HepG2 (cell line): ENCODE data around the gene NYNRIN. TPM values are rescaled to one million over a fixed set of nuclear protein-coding genes. Genes with fewer than 3 reads are reported as not detected.

Source experiments
- ATAC-seq: fragments of 200-7000 bp; cut with Tn5 transposase; 3 replicates; pipeline ENCODE4 v1.9.1; 2020; ENCODE audit warnings: mild to moderate bottlenecking, moderate library complexity
- BruUV-seq: library from RNA; stranded (reverse); fragments of 400-500 nt; replicated peaks from 2 replicates; lab custom pipeline; 2021; lab: Mats Ljungman, UMichigan
- CTCF ChIA-PET: fragments of 300-600 bp; formaldehyde crosslinking; extraction: SDS; loops from one replicate; lab custom pipeline; 2021; ENCODE audit warnings: low total read pairs, inconsistent platforms, low intra/inter-chr PET ratio; lab: Yijun Ruan, JAX
- POLR2A ChIA-PET: fragments of 350-600 bp; sonication (Branson Sonifier 250); formaldehyde crosslinking; loops from one replicate; lab custom pipeline; 2020; ENCODE audit warnings: antibody characterized with exemption, inconsistent platforms; lab: Yijun Ruan, JAX
- DNase-seq: peaks from one replicate; pipeline ENCODE4 v3.0.0-alpha.2; 2015; ENCODE audit warnings: low spot score
- FAIRE-seq: peaks from 3 replicates; lab custom pipeline; 2011; peaks lifted over from hg19 to GRCh38; lab: Jason Lieb, UNC
- H2AFZ ChIP-seq: one replicate; pipeline ENCODE4 v1.6.1; 2011; ENCODE audit warnings: low read length, inconsistent platforms
- H3K27ac ChIP-seq: fragments of 300-600 bp; 3 replicates; pipeline ENCODE4 v1.8.0; 2011; ENCODE audit warnings: mixed run types, mild to moderate bottlenecking, mixed read lengths, low read length, inconsistent platforms; ENCODE audit not compliant: insufficient read depth; ENCODE audit errors: extremely low read length
- H3K27me3 ChIP-seq, 2 experiments: fragments of 200-600 bp in 1 of 2; 2 replicates in 1 of 2; 3 replicates in 1 of 2; pipeline versions ENCODE4 v1.6.0 to v1.8.0; 2011; ENCODE audit warnings: low read length in 2 of 2, mild to moderate bottlenecking in 2 of 2, moderate library complexity in 2 of 2, inconsistent platforms in 1 of 2; ENCODE audit not compliant: insufficient read depth in 2 of 2, control insufficient read depth in 1 of 2
- H3K36me3 ChIP-seq, 2 experiments: fragments of 200-600 bp in 1 of 2; replicated peaks in 1 of 2; 2 replicates in 1 of 2; 3 replicates in 1 of 2; pipeline versions ENCODE4 v1.5.1 to v1.8.0; 2011; ENCODE audit warnings: low read length in 2 of 2, inconsistent platforms in 1 of 2; ENCODE audit not compliant: insufficient read depth in 2 of 2, control insufficient read depth in 1 of 2
- H3K4me1 ChIP-seq: 2 replicates; pipeline ENCODE4 v1.5.1; 2012; ENCODE audit warnings: low read length, inconsistent platforms; ENCODE audit not compliant: insufficient read depth
- H3K4me2 ChIP-seq: 2 replicates; pipeline ENCODE4 v1.6.0; 2011; ENCODE audit warnings: low read depth, low read length, inconsistent platforms
- H3K4me3 ChIP-seq, 3 experiments: fragments of 200-600 bp in 1 of 3; sonication (generic), shearing (Covaris generic) in 1 of 3; replicated peaks in 1 of 3; 2 replicates each; pipeline ENCODE4 v1.5.1; 2011 to 2016; ENCODE audit warnings: low read length in 3 of 3, inconsistent platforms in 2 of 3, low read depth in 2 of 3, mild to moderate bottlenecking in 2 of 3, control low read depth in 1 of 3, mixed read lengths in 1 of 3; ENCODE audit not compliant: insufficient read depth in 1 of 3
- H3K79me2 ChIP-seq: one replicate; pipeline ENCODE4 v1.6.1; 2011; ENCODE audit warnings: low read length, inconsistent platforms; ENCODE audit not compliant: insufficient read depth
- H3K9ac ChIP-seq: 2 replicates; pipeline ENCODE4 v1.6.0; 2011; ENCODE audit warnings: mild to moderate bottlenecking, low read depth, low read length, inconsistent platforms; ENCODE audit not compliant: insufficient read depth
- H3K9me3 ChIP-seq: 2 replicates; pipeline ENCODE4 v1.5.1; 2012; ENCODE audit warnings: mild to moderate bottlenecking, low read length
- H4K20me1 ChIP-seq: 2 replicates; pipeline ENCODE4 v1.6.0; 2011; ENCODE audit warnings: inconsistent platforms, mild to moderate bottlenecking, low read length, moderate library complexity; ENCODE audit not compliant: insufficient read depth
- ARNTL ChIP-seq: sonication (generic); formaldehyde crosslinking; IDR thresholded peaks from 2 replicates; pipeline ENCODE4 v1.4.0; 2020; ENCODE audit warnings: mild to moderate bottlenecking, missing genetic modification reagents
- KDM4B ChIP-seq: sonication (generic); formaldehyde crosslinking; IDR thresholded peaks from 2 replicates; pipeline ENCODE4 v1.4.0; 2020; ENCODE audit warnings: missing genetic modification reagents
- MEIS2 ChIP-seq: sonication (generic); formaldehyde crosslinking; IDR thresholded peaks from 2 replicates; pipeline ENCODE4 v1.9.0; 2021; ENCODE audit warnings: mild to moderate bottlenecking, missing genetic modification reagents
- NCOA1 ChIP-seq: sonication (generic); formaldehyde crosslinking; IDR thresholded peaks from 2 replicates; pipeline ENCODE4 v1.9.0; 2021; ENCODE audit warnings: missing genetic modification reagents
- NPAS2 ChIP-seq: sonication (generic); formaldehyde crosslinking; IDR thresholded peaks from 2 replicates; pipeline ENCODE4 v1.8.0; 2022; ENCODE audit warnings: mild to moderate bottlenecking, missing genetic modification reagents, borderline replicate concordance
- PBX2 ChIP-seq: IDR thresholded peaks from 2 replicates; pipeline ENCODE4 v1.6.1; 2016; ENCODE audit warnings: control low read depth
- PPARG ChIP-seq: conservative IDR thresholded peaks from 2 replicates; pipeline ENCODE4 v1.6.1; 2016; ENCODE audit warnings: missing biosample characterization, missing genetic modification reagents
- THYN1 ChIP-seq: sonication (generic); formaldehyde crosslinking; IDR thresholded peaks from 2 replicates; pipeline ENCODE4 v1.8.1; 2023; ENCODE audit warnings: low read depth, mild to moderate bottlenecking, moderate library complexity, missing genetic modification reagents, borderline replicate concordance
- ZBTB1 ChIP-seq: sonication (generic); formaldehyde crosslinking; IDR thresholded peaks from 2 replicates; pipeline ENCODE4 v1.4.0; 2020; ENCODE audit warnings: missing genetic modification reagents, borderline replicate concordance
- ZNF761 ChIP-seq: sonication (generic); formaldehyde crosslinking; conservative IDR thresholded peaks from 2 replicates; pipeline ENCODE4 v1.4.0; 2020; ENCODE audit warnings: mild to moderate bottlenecking, missing genetic modification reagents
- WGBS: methylation state at CpG from one replicate; pipeline ENCODE4 v1.1.6; 2017; ENCODE audit warnings: low lambda C conversion rate; 5-methylcytosine and 5-hydroxymethylcytosine counted together
- in situ Hi-C: cut with HindIII; loops from 2 replicates; pipeline ENCODE4 v1.10.0; 2017; ENCODE audit warnings: low pct_unique_long_range_greater_than_20kb; ENCODE audit not compliant: extremely low pct_ligation_motif_present
- intact Hi-C: fragments of 100-400 bp; cut with micrococcal nuclease; formaldehyde crosslinking; loops from one replicate; pipeline ENCODE4 v1.10.0; 2022; ENCODE audit not compliant: unreplicated experiment
- polyA plus RNA-seq, 8 experiments: library from polyadenylated mRNA; depleted of rRNA in 3 of 8; stranded (reverse) in 7 of 8; unstranded in 1 of 8; fragments of >200 nt; fragmentation: Illumina TruSeq in 4 of 8; extraction: Trizol in 4 of 8; gene quantifications; 2 replicates each; pipeline versions ENCODE4 v1.2.1 to v1.2.3, GENCODE V29; 2011 to 2016; ENCODE audit warnings: low read depth in 4 of 8, missing spikeins in 1 of 8, mixed read lengths in 1 of 8; ENCODE audit not compliant: insufficient read depth in 1 of 8
- total RNA-seq, 5 experiments: library from RNA; depleted of rRNA; stranded (reverse); fragments of >200 nt; fragmentation: Illumina TruSeq; extraction: Trizol; gene quantifications; 2 replicates each; pipeline ENCODE4 v1.2.3, GENCODE V29; 2016; ENCODE audit warnings: low read depth in 1 of 5
- TF ChIP-seq, protein P1 (sequence below): sonication (generic); formaldehyde crosslinking; IDR thresholded peaks from 2 replicates; pipeline ENCODE4 v1.4.0; 2020; ENCODE audit warnings: mild to moderate bottlenecking, missing genetic modification reagents
- TF ChIP-seq, protein P2 (sequence below): IDR thresholded peaks from 2 replicates; pipeline ENCODE4 v1.6.1; 2016; ENCODE audit warnings: missing genetic modification reagents, missing compliant biosample characterization
- TF ChIP-seq, protein P3 (sequence below): sonication (generic); formaldehyde crosslinking; IDR thresholded peaks from 2 replicates; pipeline ENCODE4 v1.4.0; 2020; ENCODE audit warnings: low read depth, missing genetic modification reagents

The NYNRIN gene
- total and polyA plus RNA-seq, 2 of the 13 experiments (the other 11 are each of a cell fraction or from before 2014, with no cell fraction given): 0.63 to 1.1 TPM

DNA sequence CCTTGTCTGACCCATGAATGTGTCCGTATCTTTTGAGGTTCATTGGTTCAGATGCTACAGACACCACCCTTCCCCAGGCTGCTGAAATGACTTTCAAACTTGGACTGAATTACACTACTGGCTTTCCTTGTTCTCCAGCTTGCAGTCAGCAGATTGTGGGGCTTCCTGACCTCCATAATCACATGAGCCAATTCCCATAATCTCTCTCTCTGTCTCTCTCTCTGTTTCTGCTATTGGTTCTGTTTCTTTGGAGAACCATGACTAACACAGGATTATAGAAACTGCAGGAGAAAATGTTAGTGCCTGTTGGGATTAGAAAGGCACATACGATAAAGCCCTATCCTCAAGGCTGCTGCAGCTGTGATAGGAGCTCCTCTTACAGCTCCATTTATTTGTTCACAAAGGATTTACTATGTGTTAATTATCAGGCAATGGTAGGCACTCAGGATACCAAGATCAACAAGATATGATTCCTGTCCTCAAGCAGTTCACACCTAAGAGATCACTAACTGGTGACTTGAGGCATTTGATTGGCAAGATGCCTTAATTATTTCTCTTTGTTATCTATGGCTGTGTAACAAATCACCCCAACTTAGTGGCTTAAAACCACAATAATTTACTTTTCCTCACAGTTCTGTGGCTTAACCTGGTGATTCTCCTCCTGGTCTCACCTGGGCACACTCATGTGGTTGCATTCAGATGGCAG is 10.2 kb upstream of the NYNRIN start:
- peaks cover 4 to 19% of the 10 kb centered on the region in 2 experiments; a peak in 3 of 5 replicates for H3K27me3 ChIP-seq
- intact Hi-C loops: no loop called here
- TF ChIP-seq NPAS2 (CRISPR knock-in tag) (no peak), MEIS2 (CRISPR knock-in tag) (no peak), ARNTL (CRISPR knock-in tag) (no peak), PPARG (CRISPR knock-in tag) (no peak), PBX2 (no peak), NCOA1 (CRISPR knock-in tag) (no peak), KDM4B (CRISPR knock-in tag) (no peak), ZNF761 (no peak), THYN1 (CRISPR knock-in tag) (no peak), ZBTB1 (no peak)
- TF ChIP-seq, protein P1, sequence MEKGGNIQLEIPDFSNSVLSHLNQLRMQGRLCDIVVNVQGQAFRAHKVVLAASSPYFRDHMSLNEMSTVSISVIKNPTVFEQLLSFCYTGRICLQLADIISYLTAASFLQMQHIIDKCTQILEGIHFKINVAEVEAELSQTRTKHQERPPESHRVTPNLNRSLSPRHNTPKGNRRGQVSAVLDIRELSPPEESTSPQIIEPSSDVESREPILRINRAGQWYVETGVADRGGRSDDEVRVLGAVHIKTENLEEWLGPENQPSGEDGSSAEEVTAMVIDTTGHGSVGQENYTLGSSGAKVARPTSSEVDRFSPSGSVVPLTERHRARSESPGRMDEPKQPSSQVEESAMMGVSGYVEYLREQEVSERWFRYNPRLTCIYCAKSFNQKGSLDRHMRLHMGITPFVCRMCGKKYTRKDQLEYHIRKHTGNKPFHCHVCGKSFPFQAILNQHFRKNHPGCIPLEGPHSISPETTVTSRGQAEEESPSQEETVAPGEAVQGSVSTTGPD (CRISPR knock-in tag): no peak
- TF ChIP-seq, protein P2, sequence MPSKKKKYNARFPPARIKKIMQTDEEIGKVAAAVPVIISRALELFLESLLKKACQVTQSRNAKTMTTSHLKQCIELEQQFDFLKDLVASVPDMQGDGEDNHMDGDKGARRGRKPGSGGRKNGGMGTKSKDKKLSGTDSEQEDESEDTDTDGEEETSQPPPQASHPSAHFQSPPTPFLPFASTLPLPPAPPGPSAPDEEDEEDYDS (CRISPR knock-in tag): no peak
- TF ChIP-seq, protein P3, sequence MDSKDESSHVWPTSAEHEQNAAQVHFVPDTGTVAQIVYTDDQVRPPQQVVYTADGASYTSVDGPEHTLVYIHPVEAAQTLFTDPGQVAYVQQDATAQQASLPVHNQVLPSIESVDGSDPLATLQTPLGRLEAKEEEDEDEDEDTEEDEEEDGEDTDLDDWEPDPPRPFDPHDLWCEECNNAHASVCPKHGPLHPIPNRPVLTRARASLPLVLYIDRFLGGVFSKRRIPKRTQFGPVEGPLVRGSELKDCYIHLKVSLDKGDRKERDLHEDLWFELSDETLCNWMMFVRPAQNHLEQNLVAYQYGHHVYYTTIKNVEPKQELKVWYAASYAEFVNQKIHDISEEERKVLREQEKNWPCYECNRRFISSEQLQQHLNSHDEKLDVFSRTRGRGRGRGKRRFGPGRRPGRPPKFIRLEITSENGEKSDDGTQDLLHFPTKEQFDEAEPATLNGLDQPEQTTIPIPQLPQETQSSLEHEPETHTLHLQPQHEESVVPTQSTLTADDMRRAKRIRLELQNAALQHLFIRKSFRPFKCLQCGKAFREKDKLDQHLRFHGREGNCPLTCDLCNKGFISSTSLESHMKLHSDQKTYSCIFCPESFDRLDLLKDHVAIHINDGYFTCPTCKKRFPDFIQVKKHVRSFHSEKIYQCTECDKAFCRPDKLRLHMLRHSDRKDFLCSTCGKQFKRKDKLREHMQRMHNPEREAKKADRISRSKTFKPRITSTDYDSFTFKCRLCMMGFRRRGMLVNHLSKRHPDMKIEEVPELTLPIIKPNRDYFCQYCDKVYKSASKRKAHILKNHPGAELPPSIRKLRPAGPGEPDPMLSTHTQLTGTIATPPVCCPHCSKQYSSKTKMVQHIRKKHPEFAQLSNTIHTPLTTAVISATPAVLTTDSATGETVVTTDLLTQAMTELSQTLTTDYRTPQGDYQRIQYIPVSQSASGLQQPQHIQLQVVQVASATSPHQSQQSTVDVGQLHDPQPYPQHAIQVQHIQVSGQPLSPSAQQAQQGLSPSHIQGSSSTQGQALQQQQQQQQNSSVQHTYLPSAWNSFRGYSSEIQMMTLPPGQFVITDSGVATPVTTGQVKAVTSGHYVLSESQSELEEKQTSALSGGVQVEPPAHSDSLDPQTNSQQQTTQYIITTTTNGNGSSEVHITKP: no peak

More for the DNA sequence above, 10.2 kb upstream of the NYNRIN start:
- Histone ChIP-seq H3K4me2 (no peak overlapping the region), H3K27ac (no peak overlapping the region), H3K9ac (no peak overlapping the region), H3K36me3 (no peaks in the 10 kb centered on the region), H3K9me3 (no peaks in the 10 kb centered on the region), H3K4me3 (no peak overlapping the region), H3K4me1 (peaks cover 44% of the 10 kb centered on the region), H3K79me2 (no peaks in the 10 kb centered on the region), H4K20me1 (no peaks in the 10 kb centered on the region), H2AFZ (no peak overlapping the region)
- no TSS peak for BruUV-seq
- ChIA-PET CTCF (no interaction called here), POLR2A (interaction anchor here (1.0 to 1.4 kb wide), 2 partner anchors 39 to 41 kb away, joined by 3 to 8 read pairs; partner anchors contain the start of genes CBLN3 and KHNYN)
- ATAC-seq: no peak
- no peak for DNase-seq
- 2% methylated on average over 2 of the region's 2 CpGs for WGBS
- no peak for FAIRE-seq
- in situ Hi-C loops: no loop called here
